NCI-H128 (cell line): ENCODE measurements around the gene INPP5A.
"Not testable (repeated sequence)": the region's sequence is repeated elsewhere in the genome, so short reads cannot be mapped to it uniquely, and the experiment has no call there.

Experiments
- DNase-seq: peaks from one replicate; lab custom pipeline; 2025; ENCODE audit not compliant: unreplicated experiment; lab: John Stamatoyannopoulos, UW

INPP5A gene

GRCh38 chr10:132790934-132791829 is 253.6 kb downstream of the INPP5A start:
- no peak for DNase-seq

- DNase-seq = not testable (repeated sequence)
These were observed 254.5 kb downstream of the INPP5A start for GRCh38 chr10:132792099-132792498.

GRCh38 chr10:132792796-132793195 is 255.2 kb downstream of the INPP5A start:
- no peak for DNase-seq

- DNase-seq = no peak
These were observed 255.6 kb downstream of the INPP5A start for GRCh38 chr10:132793213-132793612.

- DNase-seq = no peak
These were observed 256.6 kb downstream of the INPP5A start for GRCh38 chr10:132793871-132794849.

- DNase-seq = no peak
These were observed 259.3 kb downstream of the INPP5A start for GRCh38 chr10:132796846-132797245.

- not testable (repeated sequence) for DNase-seq
These were observed 260.4 kb downstream of the INPP5A start for GRCh38 chr10:132797986-132798385.

- DNase-seq = no peak
These were observed 260.8 kb downstream of the INPP5A start for GRCh38 chr10:132798403-132798802.

GRCh38 chr10:132798876-132799275 is 261.3 kb downstream of the INPP5A start:
- no peak for DNase-seq

GRCh38 chr10:132799865-132800264 is 262.3 kb downstream of the INPP5A start:
- DNase-seq = no peak

- no peak for DNase-seq
These were observed 264.5 kb downstream of the INPP5A start for GRCh38 chr10:132802048-132802447.

- no peak for DNase-seq
These were observed 265.2 kb downstream of the INPP5A start for GRCh38 chr10:132802694-132803320.

GRCh38 chr10:132803416-132804210 is 266.0 kb downstream of the INPP5A start:
- DNase-seq = no peak

GRCh38 chr10:132804287-132804686 is 266.7 kb downstream of the INPP5A start:
- DNase-seq = no peak

- DNase-seq = no peak
These were observed 267.3 kb downstream of the INPP5A start for GRCh38 chr10:132804785-132805426.

GRCh38 chr10:132805599-132805998 is 268.0 kb downstream of the INPP5A start:
- DNase-seq = no peak

GRCh38 chr10:132806110-132806509 is 268.5 kb downstream of the INPP5A start:
- DNase-seq = no peak

GRCh38 chr10:132806561-132807003 is 269.0 kb downstream of the INPP5A start:
- no peak for DNase-seq

- DNase-seq = no peak
These were observed 270.0 kb downstream of the INPP5A start for GRCh38 chr10:132807621-132808049.
